Mesenchymal stem cell (in vitro differentiated cells and primary cell): ENCODE measurements around the gene IMP4.

Experiments
- DNase-seq: peaks from one replicate; pipeline ENCODE4 v3.0.0-alpha.2; 2013
- H2AFZ ChIP-seq: one replicate; pipeline ENCODE4 v1.6.1; 2013; ENCODE audit warnings: low read depth, mild to moderate bottlenecking, control low read depth, inconsistent platforms, low read length, moderate library complexity
- H2AK5ac ChIP-seq: 2 replicates; pipeline ENCODE4 v1.6.1; 2013; ENCODE audit warnings: low read length, moderate library complexity, mild to moderate bottlenecking, inconsistent platforms; ENCODE audit not compliant: severe bottlenecking
- H2BK120ac ChIP-seq: one replicate; pipeline ENCODE4 v1.6.1; 2013; ENCODE audit warnings: low read depth, mild to moderate bottlenecking, inconsistent platforms, low read length, moderate library complexity
- H2BK12ac ChIP-seq, 2 experiments: one replicate each; pipeline ENCODE4 v1.6.1; 2013; ENCODE audit warnings: inconsistent platforms in 2 of 2, low read length in 2 of 2, mild to moderate bottlenecking in 2 of 2, moderate library complexity in 2 of 2, control low read depth in 1 of 2
- H2BK15ac ChIP-seq: one replicate; pipeline ENCODE4 v1.6.1; 2013; ENCODE audit warnings: mild to moderate bottlenecking, low read depth, inconsistent platforms; ENCODE audit not compliant: poor library complexity, severe bottlenecking
- H2BK5ac ChIP-seq: 2 replicates; pipeline ENCODE4 v1.6.1; 2013; ENCODE audit warnings: low read depth, mild to moderate bottlenecking, low read length, control low read depth, inconsistent platforms; ENCODE audit not compliant: poor library complexity, severe bottlenecking
- H3K14ac ChIP-seq, 2 experiments: one replicate each; pipeline ENCODE4 v1.6.1; 2013; ENCODE audit warnings: inconsistent platforms in 2 of 2, low read length in 2 of 2, control low read depth in 1 of 2, mild to moderate bottlenecking in 1 of 2, moderate library complexity in 1 of 2
- H3K18ac ChIP-seq, 2 experiments: one replicate each; pipeline ENCODE4 v1.6.1; 2013; ENCODE audit warnings: inconsistent platforms in 2 of 2, low read length in 2 of 2, control low read depth in 1 of 2, low read depth in 1 of 2, mild to moderate bottlenecking in 1 of 2
- H3K23ac ChIP-seq, 2 experiments: one replicate each; pipeline ENCODE4 v1.6.1; 2013; ENCODE audit warnings: inconsistent platforms in 2 of 2, low read length in 2 of 2, mild to moderate bottlenecking in 2 of 2, moderate library complexity in 2 of 2, control low read depth in 1 of 2
- H3K27ac ChIP-seq: 2 replicates; pipeline ENCODE4 v1.5.1; 2013; ENCODE audit warnings: mild to moderate bottlenecking, moderate library complexity, low read length, control low read depth, inconsistent platforms; ENCODE audit not compliant: poor library complexity, severe bottlenecking
- H3K27me3 ChIP-seq, 2 experiments: 2 replicates each; pipeline versions ENCODE4 v1.6.1 to v1.7.0; 2013; ENCODE audit warnings: low read length in 2 of 2, mild to moderate bottlenecking in 2 of 2, moderate library complexity in 2 of 2, control low read depth in 1 of 2, inconsistent platforms in 1 of 2; ENCODE audit not compliant: control insufficient read depth in 1 of 2, insufficient read depth in 1 of 2
- H3K36me3 ChIP-seq, 2 experiments: 2 replicates each; pipeline versions ENCODE4 v1.6.1 to v1.7.0; 2013; ENCODE audit warnings: low read length in 2 of 2, control low read depth in 1 of 2, inconsistent platforms in 1 of 2, low read depth in 1 of 2, mild to moderate bottlenecking in 1 of 2; ENCODE audit not compliant: insufficient read depth in 2 of 2, control insufficient read depth in 1 of 2
- H3K4ac ChIP-seq, 2 experiments: one replicate each; pipeline ENCODE4 v1.6.1; 2013; ENCODE audit warnings: inconsistent platforms in 2 of 2, low read length in 2 of 2, mild to moderate bottlenecking in 2 of 2, moderate library complexity in 2 of 2, control low read depth in 1 of 2, low read depth in 1 of 2
- H3K4me1 ChIP-seq: 2 replicates; pipeline ENCODE4 v1.6.1; 2013; ENCODE audit warnings: low read depth, low read length, control low read depth; ENCODE audit not compliant: control insufficient read depth, insufficient read depth
- H3K4me2 ChIP-seq: 2 replicates; pipeline ENCODE4 v1.6.1; 2013; ENCODE audit warnings: low read length, mild to moderate bottlenecking, inconsistent platforms; ENCODE audit not compliant: poor library complexity, severe bottlenecking
- H3K4me3 ChIP-seq, 2 experiments: 2 replicates each; pipeline versions ENCODE4 v1.5.1 to v1.7.0; 2013; ENCODE audit warnings: low read length in 2 of 2, mild to moderate bottlenecking in 2 of 2, control low read depth in 1 of 2, low read depth in 1 of 2; ENCODE audit not compliant: insufficient read depth in 1 of 2
- H3K79me1 ChIP-seq: replicated peaks from 2 replicates; pipeline ENCODE4 v1.6.1; 2013; ENCODE audit warnings: mild to moderate bottlenecking, control low read depth, low read length, inconsistent platforms; ENCODE audit not compliant: poor library complexity, severe bottlenecking
- H3K9ac ChIP-seq: 2 replicates; pipeline ENCODE4 v1.7.0; 2013; ENCODE audit warnings: mild to moderate bottlenecking, low read length, moderate library complexity
- H3K9me3 ChIP-seq: 2 replicates; pipeline ENCODE4 v1.7.0; 2013; ENCODE audit warnings: mild to moderate bottlenecking, low read length; ENCODE audit not compliant: control insufficient read depth
- H4K8ac ChIP-seq: one replicate; pipeline ENCODE4 v1.6.1; 2013; ENCODE audit warnings: inconsistent platforms, mild to moderate bottlenecking, low read length, moderate library complexity
- H4K91ac ChIP-seq: one replicate; pipeline ENCODE4 v1.6.1; 2013; ENCODE audit warnings: mild to moderate bottlenecking, low read length, inconsistent platforms
- WGBS: methylation state at CpG from one replicate; pipeline ENCODE4 v1.1.7; 2013; ENCODE audit warnings: mixed read lengths; 5-methylcytosine and 5-hydroxymethylcytosine counted together

Gene IMP4

DNA sequence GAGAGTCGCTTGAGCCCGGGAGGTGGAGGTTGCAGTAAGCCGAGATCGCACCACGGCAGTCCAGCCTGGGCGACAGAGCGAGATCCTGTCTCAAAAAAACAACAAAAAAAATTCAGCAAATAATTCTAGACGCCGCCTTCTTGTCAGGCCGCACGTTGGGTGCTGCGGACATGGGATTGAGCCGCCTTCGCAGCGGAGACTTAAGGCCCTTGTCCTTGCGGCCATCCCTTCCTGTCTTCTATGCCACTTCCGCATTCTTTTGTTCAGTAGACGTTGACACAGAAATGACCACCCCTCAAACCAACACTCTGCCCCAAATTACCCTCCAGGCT is 29.0 kb downstream of the IMP4 start:
- peak overlapping the region; percentile 20 for H4K91ac ChIP-seq
- H3K79me1 ChIP-seq: peaks cover 36% of the 10 kb centered on the region
- H3K4ac ChIP-seq: peak overlapping the region; percentile 79 to 89
- peak overlapping the region; percentile 88 for H2BK120ac ChIP-seq
- peak overlapping the region; percentile 96 for H2AFZ ChIP-seq
- no peak for DNase-seq
- H3K4me1 ChIP-seq: peaks cover 23% of the 10 kb centered on the region
- H2AK5ac ChIP-seq: no peak overlapping the region
- H3K9ac ChIP-seq: peak overlapping the region; percentile 94
- H3K18ac ChIP-seq: peak overlapping the region; percentile 76 to 99
- no peaks in the 10 kb centered on the region for H3K9me3 ChIP-seq
- no peak overlapping the region for H2BK5ac ChIP-seq
- peak overlapping the region in 1 of 2 experiments; percentile 0 for H3K14ac ChIP-seq
- no peaks in the 10 kb centered on the region for H3K27me3 ChIP-seq
- H3K4me3 ChIP-seq: peak overlapping the region; percentile 94 to 97
- no peak overlapping the region for H3K27ac ChIP-seq
- H3K4me2 ChIP-seq: peak overlapping the region; percentile 54
- H4K8ac ChIP-seq: peak overlapping the region; percentile 88
- peaks cover 17% of the 10 kb centered on the region in 2 experiments for H3K36me3 ChIP-seq
- H2BK15ac ChIP-seq: no peak overlapping the region
- H3K23ac ChIP-seq: no peak overlapping the region
- 62% methylated on average over 18 of the region's 18 CpGs for WGBS
- H2BK12ac ChIP-seq: no peak overlapping the region

DNA sequence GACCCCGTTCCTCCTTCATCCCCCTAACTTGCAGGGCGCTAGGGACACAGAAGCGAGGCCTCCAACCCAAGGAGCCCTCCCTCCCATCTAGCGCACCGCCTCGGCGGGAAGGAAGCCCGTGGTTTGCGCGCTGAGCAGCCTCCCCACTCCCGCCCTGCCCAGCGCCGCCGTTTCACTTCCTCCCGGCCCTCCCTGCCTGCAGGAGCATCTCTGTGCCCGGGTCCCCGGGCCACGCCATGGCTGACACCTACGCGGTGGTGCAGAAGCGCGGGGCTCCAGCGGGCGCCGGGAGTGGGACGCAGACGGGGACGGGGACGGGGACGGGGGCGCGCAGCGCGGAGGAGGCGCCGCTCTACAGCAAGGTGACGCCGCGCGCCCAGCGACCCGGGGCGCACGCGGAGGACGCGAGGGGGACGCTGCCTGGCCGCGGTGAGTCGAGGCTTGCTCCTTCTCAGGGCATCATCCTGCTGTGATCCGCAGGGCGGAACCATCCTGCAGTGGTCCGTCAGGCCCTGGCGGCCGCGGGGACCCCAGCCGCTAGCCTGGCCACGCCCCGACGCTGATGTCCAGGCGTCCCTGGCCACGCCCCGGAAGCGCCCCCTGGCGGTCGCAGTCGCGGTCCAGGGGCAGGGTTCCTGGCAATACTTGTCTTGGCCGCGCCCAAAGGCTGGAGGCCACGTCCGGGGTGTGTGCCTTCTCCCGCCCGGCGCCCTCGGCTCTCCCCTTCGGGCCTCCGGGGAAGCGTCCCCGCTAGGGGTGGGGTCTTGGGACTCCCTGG is 29.5 kb downstream of the IMP4 start:
- H2AK5ac ChIP-seq: no peak overlapping the region
- H2BK120ac ChIP-seq: peak overlapping the region; percentile 88
- H3K9me3 ChIP-seq: no peaks in the 10 kb centered on the region
- peak overlapping the region; percentile 76 to 99 for H3K18ac ChIP-seq
- no peak overlapping the region for H2BK5ac ChIP-seq
- H4K91ac ChIP-seq: peak overlapping the region; percentile 91
- no peaks in the 10 kb centered on the region for H3K27me3 ChIP-seq
- H3K79me1 ChIP-seq: peaks cover 39% of the 10 kb centered on the region
- WGBS: 2% methylated on average over 65 of the region's 81 CpGs
- H3K23ac ChIP-seq: peak overlapping the region in 1 of 2 experiments; percentile 29
- peak overlapping the region; percentile 94 to 97 for H3K4me3 ChIP-seq
- H3K4me1 ChIP-seq: peaks cover 23% of the 10 kb centered on the region
- H3K4ac ChIP-seq: peak overlapping the region; percentile 79 to 89
- H3K14ac ChIP-seq: peak overlapping the region in 1 of 2 experiments; percentile 98
- H3K9ac ChIP-seq: peak overlapping the region; percentile 94
- H2AFZ ChIP-seq: peak overlapping the region; percentile 96
- peak overlapping the region; percentile 71 for H2BK15ac ChIP-seq
- peaks cover 19 to 22% of the 10 kb centered on the region in 2 experiments for H3K36me3 ChIP-seq
- peak; percentile 86 for DNase-seq
- H4K8ac ChIP-seq: peak overlapping the region; percentile 96
- no peak overlapping the region for H3K27ac ChIP-seq
- peak overlapping the region; percentile 54 for H3K4me2 ChIP-seq
- H2BK12ac ChIP-seq: peak overlapping the region in 1 of 2 experiments; percentile 77

DNA sequence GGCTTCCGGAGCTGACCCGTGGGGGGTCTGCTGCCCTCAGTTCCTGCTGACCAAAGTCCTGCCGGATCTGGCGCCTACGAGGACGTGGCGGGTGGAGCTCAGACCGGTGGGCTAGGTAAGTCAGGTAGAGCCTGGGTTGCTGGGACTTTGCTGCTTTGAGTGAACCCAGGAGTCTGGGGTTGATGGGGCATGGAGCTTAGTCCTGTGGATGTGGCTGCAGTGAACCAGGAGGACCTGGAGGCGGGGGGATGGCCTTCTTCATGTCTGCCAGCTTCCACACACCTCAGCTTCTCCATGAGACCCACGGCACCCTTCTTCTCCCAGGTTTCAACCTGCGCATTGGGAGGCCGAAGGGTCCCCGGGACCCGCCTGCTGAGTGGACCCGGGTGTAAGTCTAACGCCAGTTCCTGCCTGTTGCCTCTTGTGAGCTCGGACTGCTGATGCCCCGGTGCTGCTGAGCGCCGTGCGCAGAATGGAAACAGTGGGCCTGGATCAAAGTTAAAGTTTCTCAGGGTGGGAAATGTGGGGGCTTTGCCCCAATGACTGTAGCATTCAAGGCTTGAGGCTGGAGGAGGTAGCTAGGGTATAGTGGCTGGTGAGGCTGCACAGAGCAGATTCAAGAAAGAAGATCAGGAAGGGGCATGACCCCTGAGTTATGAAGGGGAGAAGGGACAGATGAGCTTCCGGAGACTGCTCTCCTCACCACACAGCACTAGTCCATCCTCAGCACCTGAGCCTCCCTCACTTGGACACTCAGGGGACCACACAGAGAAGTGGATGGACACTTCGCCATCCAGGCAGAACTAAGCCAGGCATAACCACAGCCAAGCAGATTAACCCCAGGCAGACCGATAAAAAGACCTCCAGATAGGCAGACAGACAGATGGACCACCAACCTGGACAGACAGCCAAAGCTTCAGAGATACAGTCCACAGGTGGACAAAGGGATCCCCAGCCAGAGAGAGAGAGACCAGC is 30.4 kb downstream of the IMP4 start:
- Histone ChIP-seq H2BK5ac (no peak overlapping the region), H2AK5ac (peak overlapping the region; percentile 8), H3K4me2 (peak overlapping the region; percentile 54), H3K4me1 (peaks cover 23% of the 10 kb centered on the region), H3K23ac (peak overlapping the region in 1 of 2 experiments; percentile 29), H2AFZ (peak overlapping the region; percentile 32), H4K91ac (peak overlapping the region; percentile 91), H2BK15ac (peak overlapping the region; percentile 71), H3K27me3 (no peaks in the 10 kb centered on the region), H3K27ac (no peak overlapping the region), H3K4me3 (peak overlapping the region; percentile 94 to 97), H3K18ac (peak overlapping the region; percentile 71 to 83), H3K79me1 (peaks cover 42% of the 10 kb centered on the region), H3K4ac (peak overlapping the region; percentile 57 to 62), H3K9ac (peak overlapping the region; percentile 94), H3K14ac (peak overlapping the region in 1 of 2 experiments; percentile 72), H3K9me3 (no peaks in the 10 kb centered on the region), H4K8ac (peak overlapping the region; percentile 96), H2BK120ac (peak overlapping the region; percentile 56), H2BK12ac (peak overlapping the region; percentile 14 to 85), H3K36me3 (peaks cover 22 to 25% of the 10 kb centered on the region in 2 experiments)
- no peak for DNase-seq
- WGBS: 57% methylated on average over 24 of the region's 24 CpGs
